Activated gamma-delta T cell treated with Interleukin-2 at 50 U/mL for 16 hours (primary cell): Measurements from ENCODE around the gene ZFYVE21.

Experiments used
- DNase-seq: peaks from one replicate; pipeline ENCODE4 v3.0.0-alpha.2; 2020

The ZFYVE21 gene

GRCh38 chr14:103692871-103693270 is 22.7 kb upstream of the ZFYVE21 start:
- no peak for DNase-seq

DNA sequence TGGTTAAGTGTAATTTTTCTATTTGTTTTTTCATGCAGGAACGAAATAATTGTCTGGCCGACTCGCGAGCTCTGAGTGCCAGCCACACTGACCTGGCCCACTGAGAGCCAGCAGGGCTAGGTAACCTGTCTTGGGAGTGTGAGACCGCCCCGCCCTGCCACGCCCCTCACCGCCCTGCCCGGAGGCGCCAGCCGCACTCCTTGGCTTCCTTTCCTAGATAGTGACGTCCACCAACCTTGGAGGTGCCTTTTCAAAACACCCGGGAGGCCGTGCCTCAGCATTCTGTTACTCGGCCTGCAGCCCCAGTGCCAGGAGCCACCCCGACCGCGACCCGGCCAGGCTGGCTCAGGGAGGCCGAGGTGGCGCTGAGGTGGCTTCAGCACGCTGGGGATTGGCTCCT is 22.1 kb upstream of the ZFYVE21 start:
- DNase-seq = no peak

GRCh38 chr14:103694572-103695026 is 21.0 kb upstream of the ZFYVE21 start:
- DNase-seq = no peak

GRCh38 chr14:103695296-103696069 is 20.1 kb upstream of the ZFYVE21 start:
- DNase-seq = no peak

DNA sequence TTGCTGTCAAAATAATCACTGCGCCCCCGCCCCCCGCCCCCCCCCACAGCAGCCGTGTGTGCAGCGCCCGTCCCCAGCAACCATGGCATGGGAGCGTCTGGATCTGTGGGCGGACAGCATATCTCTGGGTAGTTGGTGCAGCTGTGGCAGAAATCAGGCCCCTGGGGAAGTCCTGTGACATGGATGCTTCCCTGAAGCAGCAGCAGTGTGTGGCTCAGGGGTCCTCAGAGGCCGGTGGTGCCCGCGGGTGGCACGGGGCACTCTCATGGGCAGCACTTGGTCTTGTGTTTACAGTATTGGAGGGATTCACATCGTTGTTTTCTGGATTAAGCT is 19.6 kb upstream of the ZFYVE21 start:
- no peak for DNase-seq

- no peak for DNase-seq
Measured at GRCh38 chr14:103696466-103697071, 19.0 kb upstream of the ZFYVE21 start.

DNA sequence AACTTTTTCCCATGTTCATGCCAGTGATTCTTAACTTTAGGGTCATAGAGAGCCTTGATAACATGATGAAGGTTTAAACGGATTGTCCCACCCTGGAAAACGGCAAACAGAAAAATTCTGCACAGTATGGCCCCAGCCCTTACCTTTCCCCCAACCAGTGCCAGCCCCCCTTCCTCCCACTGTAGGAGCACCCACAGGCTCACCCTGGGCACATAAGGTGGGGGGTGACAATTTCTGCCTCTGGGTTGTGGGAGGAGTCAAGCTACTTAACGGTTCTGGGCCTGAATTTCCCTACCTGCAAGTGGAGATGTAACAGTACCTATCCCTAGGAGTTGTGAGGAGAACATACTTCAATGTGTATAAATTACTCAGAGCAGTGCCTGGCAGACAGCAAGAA is 18.4 kb upstream of the ZFYVE21 start:
- DNase-seq = no peak

DNA sequence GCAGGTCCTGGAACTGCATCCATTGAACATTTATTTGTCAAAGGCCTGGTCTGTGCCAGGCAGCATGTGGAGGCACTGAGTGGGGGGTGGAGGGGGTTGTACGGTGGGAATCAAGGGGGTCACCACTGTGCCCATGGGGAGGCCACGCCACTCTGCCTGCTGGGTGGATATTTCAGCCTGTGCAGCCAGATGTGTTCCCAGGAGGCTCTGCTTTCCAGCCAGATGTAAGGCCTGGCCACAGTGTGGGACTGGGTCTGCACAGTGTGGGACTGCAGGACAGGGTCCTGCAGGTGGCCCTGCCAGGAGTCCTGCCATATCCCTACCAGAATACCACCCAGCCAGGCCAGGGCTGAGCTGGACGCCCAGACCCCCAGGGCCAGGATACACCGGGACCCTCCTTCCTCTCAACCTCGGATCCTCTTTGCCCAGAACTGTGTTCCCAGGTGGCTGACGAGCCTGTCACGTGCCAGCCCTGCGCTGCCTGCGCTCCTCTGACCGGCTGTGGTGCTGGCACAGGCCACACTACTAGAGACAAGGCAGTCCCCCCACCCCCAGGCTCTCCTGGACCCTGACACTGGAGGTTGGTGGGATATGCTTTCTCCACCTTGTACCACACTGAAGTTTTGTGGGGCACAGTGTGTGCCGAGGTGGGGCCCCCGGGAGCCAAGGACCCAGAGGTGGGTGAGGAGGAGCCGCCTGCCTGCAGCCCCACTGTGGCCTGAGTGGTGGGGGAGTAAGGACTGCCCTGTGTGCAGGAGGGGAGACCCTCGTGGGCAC is 17.8 kb upstream of the ZFYVE21 start:
- DNase-seq = no peak

DNA sequence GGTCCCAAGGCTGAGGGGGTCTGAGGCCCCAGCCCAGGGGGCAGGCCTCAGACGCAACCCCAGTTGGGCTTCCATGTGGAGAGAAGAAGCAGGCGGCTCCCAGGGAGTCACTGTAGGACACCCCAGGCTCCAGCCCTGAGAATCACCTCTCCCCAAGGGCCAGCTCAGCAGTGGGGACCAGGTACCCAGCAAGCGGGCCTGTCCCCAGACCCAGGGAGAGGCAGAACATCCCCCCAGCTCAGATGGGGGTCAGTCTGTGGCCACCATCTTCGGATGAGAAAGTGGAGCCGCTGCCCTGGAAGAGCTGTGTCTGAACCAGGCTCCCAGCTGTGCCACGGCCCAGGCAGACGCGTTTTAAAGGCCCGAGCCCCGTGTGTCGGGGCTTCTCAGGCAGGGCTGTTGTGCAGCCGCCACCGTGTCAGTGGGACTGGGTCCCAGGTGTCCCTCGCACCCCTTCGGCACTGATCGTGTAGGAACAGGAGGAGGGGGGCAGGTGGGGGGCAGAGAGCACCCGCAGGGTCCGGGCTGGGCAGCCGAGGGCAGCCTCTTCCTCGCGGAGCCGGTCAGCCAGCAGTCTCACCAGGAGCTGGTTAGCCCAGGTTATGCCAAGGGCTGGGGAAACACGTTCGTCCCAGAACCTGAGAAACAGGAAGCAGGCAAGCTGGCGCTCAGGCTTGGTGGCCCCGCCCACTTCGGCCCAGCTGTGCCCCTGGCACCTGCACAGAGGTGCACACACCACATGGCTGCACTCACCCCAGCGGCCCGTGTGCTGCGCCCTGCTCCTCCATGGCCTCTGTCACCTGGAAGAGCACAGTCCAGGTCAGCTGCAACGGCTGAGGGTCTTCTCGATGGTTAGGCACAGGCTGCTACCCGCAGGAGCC is 17.0 kb upstream of the ZFYVE21 start:
- no peak for DNase-seq

DNA sequence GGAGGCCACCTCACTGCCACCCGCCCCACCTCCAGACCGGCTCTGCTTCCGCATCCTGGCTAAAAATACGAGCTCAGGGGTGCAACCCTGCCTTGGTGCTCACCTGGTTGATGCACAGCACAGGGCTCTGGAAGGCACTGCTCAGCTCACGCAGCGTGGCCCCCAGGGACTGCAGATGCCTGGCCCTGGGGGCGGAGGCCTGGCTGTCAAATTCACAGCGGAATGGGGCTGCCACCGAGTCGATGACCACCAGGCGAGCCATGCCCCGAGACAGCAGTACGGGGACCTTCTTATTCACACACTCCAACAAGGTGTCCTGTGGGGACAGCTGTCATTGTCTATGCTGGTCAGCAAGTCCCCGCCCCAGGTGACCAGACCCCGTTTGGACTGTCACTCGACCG is 16.3 kb upstream of the ZFYVE21 start:
- DNase-seq = no peak

- DNase-seq = no peak
Measured at GRCh38 chr14:103699901-103700752, 15.5 kb upstream of the ZFYVE21 start.

DNA sequence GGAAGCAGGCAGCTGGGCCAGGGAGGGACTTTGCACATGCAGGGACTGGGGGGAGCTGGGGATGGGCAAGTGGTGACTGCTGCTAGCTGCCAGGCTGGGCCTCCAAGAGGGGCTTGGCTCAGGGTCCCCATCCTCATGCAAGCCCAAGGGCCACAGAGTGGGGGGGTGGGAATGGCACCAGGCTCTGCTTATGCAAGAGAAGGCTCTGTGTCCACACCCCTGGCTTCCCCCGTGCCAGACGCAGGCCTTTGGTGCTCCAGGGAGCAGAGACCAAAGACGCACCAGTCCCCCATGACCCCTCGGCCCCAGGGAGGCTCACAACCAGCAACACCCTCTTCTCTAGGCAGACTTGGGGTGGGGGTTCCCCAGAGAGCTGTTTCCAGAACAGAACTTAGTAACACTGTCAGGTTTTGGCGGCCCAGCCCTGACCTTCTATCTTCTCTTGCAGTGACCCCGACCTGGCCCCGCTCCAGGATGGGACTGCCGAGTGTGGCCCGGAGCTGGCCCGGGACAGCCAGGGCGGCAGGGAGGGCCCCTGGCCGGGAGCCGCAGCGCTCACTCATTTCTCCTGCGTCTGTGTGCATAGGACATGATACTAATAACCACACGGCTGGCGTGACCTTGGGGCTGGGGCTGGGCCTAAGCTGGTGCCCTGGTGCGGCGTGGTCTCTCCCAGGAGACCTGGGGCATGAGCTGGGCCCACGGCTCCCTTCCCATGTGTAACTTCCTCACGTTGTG is 14.7 kb upstream of the ZFYVE21 start:
- DNase-seq = no peak

DNA sequence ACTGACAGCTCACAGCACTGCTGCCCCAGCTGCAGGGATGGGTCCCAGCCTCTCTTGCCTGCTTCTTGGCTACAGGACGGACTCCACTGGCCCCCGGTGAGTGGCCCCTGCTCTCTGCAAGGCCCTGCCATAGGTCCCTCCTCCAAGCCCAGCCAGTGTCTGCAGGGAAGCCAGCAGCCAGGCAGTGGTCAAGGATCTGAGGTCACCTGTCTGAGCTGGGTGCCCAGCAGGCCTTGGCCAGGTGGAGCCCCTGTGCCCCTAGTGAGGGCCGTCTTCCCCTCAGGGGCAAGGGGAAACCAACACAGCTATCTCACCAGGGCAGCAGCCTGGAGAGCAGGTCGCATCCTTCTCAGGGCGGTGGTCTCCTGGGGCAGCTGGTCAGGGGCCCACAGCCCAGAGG is 13.5 kb upstream of the ZFYVE21 start:
- DNase-seq = no peak

- no peak for DNase-seq
Measured at GRCh38 chr14:103702497-103703432, 12.8 kb upstream of the ZFYVE21 start.

DNA sequence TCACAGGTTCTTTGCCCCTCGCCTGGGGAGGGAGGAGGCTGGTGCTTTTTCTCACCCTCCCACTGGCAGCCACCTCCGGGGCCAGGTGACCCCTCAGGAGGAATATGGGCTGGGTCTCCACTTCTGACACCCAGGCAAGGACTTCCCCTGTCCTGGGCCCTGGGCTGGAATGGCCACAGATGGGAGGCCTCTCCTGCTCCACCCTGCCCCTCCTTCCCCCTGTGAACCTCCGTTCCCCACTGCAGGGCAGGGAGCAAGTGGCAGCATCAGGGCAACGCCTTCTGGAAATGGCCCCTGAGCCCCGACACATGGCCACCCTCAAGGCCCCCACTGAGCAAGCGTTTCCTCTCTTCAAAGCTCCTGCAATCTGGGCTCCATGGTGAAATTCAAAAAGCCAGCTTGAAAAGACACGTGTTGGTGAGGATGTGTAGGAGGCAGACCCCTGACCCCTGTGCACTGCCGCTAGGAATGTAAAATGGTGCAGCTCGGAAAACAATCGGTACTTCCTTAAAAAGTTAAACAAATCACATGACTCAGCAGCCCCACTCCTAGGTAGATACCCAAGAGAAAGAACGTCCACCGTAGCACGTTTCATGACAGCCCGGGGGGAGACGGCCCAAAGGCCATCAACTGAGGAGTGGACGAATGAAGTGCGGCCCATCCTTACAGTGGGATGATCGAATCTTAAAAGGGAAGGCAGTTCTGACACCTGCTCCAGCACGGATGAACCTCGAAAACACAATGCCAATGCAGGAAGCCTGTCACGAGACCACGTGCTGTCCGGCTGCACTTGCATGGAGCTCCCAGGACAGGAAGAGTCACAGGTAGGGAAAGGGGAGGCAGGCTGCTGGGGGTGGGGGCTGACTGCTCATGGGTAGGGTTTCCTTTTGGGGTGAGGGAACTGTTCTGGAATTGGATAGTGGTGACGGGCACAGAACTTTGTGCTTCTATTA is 11.9 kb upstream of the ZFYVE21 start:
- no peak for DNase-seq

DNA sequence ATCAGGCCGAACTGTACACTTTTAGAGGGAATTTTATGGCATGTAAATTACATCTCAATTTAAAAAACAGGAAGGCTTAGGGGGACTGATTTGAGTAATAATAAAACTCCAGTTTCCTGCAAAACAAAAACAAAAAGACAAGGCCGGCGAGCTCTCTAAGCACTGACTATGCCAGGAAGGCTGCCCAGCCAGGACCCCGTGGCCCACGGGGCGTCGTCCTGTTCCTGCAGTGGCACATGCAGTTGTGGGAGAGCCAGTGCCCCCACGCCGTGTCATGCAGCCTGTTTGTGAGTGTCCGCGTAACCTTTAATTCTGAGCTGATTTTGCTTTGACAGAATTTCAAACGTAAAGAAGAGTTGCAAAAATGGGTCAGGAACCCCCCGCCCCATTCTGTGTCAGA is 10.9 kb upstream of the ZFYVE21 start:
- DNase-seq = no peak

DNA sequence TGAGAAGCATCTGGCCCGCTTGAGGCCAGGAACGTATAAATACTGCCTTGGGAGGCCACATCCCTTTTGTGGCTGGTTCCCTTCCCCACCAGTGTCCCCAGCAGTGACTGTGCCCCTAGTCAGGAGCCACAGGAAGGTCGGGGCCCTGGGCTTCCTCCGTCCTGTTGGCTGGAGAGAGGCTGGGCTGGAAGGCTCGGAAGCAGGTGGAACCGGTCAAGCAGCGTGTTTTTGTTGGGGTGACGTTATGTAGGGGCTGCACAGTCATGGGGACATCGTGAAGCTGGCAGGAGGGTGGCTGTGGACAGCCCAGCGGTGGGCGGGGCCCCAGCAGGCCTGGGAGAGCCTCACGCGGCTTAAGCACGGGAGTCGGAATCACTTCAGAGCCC is 10.5 kb upstream of the ZFYVE21 start:
- DNase-seq = no peak

- DNase-seq = no peak
Measured at GRCh38 chr14:103705504-103706284, 9.9 kb upstream of the ZFYVE21 start.
